ENCODE measurements around the gene SRRM5. TPM values are rescaled to one million over a fixed set of nuclear protein-coding genes. Genes with fewer than 3 reads are reported as not detected.

SRRM5 gene
- total and polyA plus RNA-seq, 2 of the 13 experiments (the other 11 are each of a cell fraction or from before 2014, with no cell fraction given) = 0.11 to 0.16 TPM

- DNase-seq (ENCODE audit: low spot score) (no peak), FAIRE-seq (no peak), ATAC-seq (no peak)
- peaks cover 5 to 28% of the 10 kb centered on the region in 2 experiments; a peak in 3 of 5 replicates for H3K36me3 ChIP-seq (replicated peaks in 1 of 2; ENCODE audit: control insufficient read depth in 1 of 2, insufficient read depth in 2 of 2, low read length in 2 of 2)
- no peaks in the 10 kb centered on the region for H4K20me1 ChIP-seq (ENCODE audit: insufficient read depth, low read length)
- intact Hi-C loops (cut with micrococcal nuclease; ENCODE audit: unreplicated experiment) (loop anchor here (10.0 kb wide), 1 partner anchor 75 kb away; the partner anchor contains the start of gene ETHE1), in situ Hi-C loops (cut with HindIII; ENCODE audit: extremely low pct_ligation_motif_present, low pct_unique_long_range_greater_than_20kb) (loop anchor here (5.0 kb wide), 1 partner anchor 53 kb away; no protein-coding TSS in a partner anchor)
- H3K9me3 ChIP-seq (ENCODE audit: low read length) = no peaks in the 10 kb centered on the region
- no peaks in the 10 kb centered on the region; a peak in 1 of 5 replicates for H3K27me3 ChIP-seq (ENCODE audit: control insufficient read depth in 1 of 2, insufficient read depth in 2 of 2, low read length in 2 of 2)
- WGBS (ENCODE audit: low lambda C conversion rate) = 94% methylated on average over 4 of the region's 4 CpGs
- H2AFZ ChIP-seq (ENCODE audit: low read length) = no peak overlapping the region
- H3K27ac ChIP-seq (ENCODE audit: extremely low read length, insufficient read depth, low read length) = no peak overlapping the region
- ChIA-PET CTCF (ENCODE audit: low intra/inter-chr PET ratio, low total read pairs) (no interaction called here), POLR2A (no interaction called here)
- no peak overlapping the region for H3K4me3 ChIP-seq (replicated peaks in 1 of 3; ENCODE audit: insufficient read depth in 1 of 3, low read depth in 2 of 3, low read length in 3 of 3)
- H3K9ac ChIP-seq (ENCODE audit: insufficient read depth, low read depth, low read length) = no peak overlapping the region
- BruUV-seq (replicated peaks) = TSS peak; percentile 27
- peaks cover 22% of the 10 kb centered on the region for H3K79me2 ChIP-seq (ENCODE audit: insufficient read depth, low read length)
- peaks cover 11% of the 10 kb centered on the region for H3K4me1 ChIP-seq (ENCODE audit: insufficient read depth, low read length)
- no peak overlapping the region for H3K4me2 ChIP-seq (ENCODE audit: low read depth, low read length)
- TF ChIP-seq ZNF775 (CRISPR knock-in tag; IDR thresholded peaks at IDR 0.05; ENCODE audit: borderline replicate concordance) = no peak
- TF ChIP-seq GTF2F1 (IDR thresholded peaks at IDR 0.05; ENCODE audit: low read length) = no peak
- TF ChIP-seq SP4 (CRISPR knock-in tag; IDR thresholded peaks at IDR 0.05) = no peak
- TF ChIP-seq ZNF256 (CRISPR knock-in tag; conservative IDR thresholded peaks at IDR 0.05) = no peak
- no peak for TF ChIP-seq SNAPC2 (CRISPR knock-in tag; IDR thresholded peaks at IDR 0.05)
- no peak for TF ChIP-seq ZNF546 (CRISPR knock-in tag; conservative IDR thresholded peaks at IDR 0.05)
- TF ChIP-seq FOSL1 (CRISPR knock-in tag; IDR thresholded peaks at IDR 0.05; ENCODE audit: borderline replicate concordance) = no peak
- no peak for TF ChIP-seq THYN1 (CRISPR knock-in tag; IDR thresholded peaks at IDR 0.05; ENCODE audit: borderline replicate concordance, low read depth)
- TF ChIP-seq ZNF577 (CRISPR knock-in tag; IDR thresholded peaks at IDR 0.05; ENCODE audit: borderline replicate concordance, low read depth) = no peak
- TF ChIP-seq SIX1 (CRISPR knock-in tag; IDR thresholded peaks at IDR 0.05; ENCODE audit: borderline replicate concordance) = no peak
- no peak for TF ChIP-seq TARDBP (CRISPR knock-in tag; IDR thresholded peaks at IDR 0.05)
- no peak for TF ChIP-seq ZKSCAN1 (IDR thresholded peaks at IDR 0.05; ENCODE audit: low read length)
- TF ChIP-seq STAG1 (CRISPR knock-in tag; IDR thresholded peaks at IDR 0.05) = no peak
- no peak for TF ChIP-seq ZNF20 (CRISPR knock-in tag; IDR thresholded peaks at IDR 0.05)
- no peak for TF ChIP-seq ZNF672 (CRISPR knock-in tag; IDR thresholded peaks at IDR 0.05)
- TF ChIP-seq TP53 (CRISPR knock-in tag; conservative IDR thresholded peaks at IDR 0.05) = no peak
- TF ChIP-seq RERE (CRISPR knock-in tag; IDR thresholded peaks at IDR 0.05; ENCODE audit: low read depth) = no peak
- TF ChIP-seq ZNF619 (CRISPR knock-in tag; IDR thresholded peaks at IDR 0.05) = no peak
Observed at GRCh38 chr19:43599635-43600295, 12.1 kb upstream of the SRRM5 start.

Measured in HepG2 (cell line).